Measurements from ENCODE around the gene PCGF2.

The PCGF2 gene

GRCh38 chr17:38716368-38717005 lies 31.6 kb downstream of the PCGF2 start:
- no peak for DNase-seq

GRCh38 chr17:38715216-38715943 lies 32.8 kb downstream of the PCGF2 start:
- DNase-seq = no peak

GRCh38 chr17:38713456-38714075 lies 34.6 kb downstream of the PCGF2 start:
- DNase-seq = no peak

GRCh38 chr17:38712593-38712992 lies 35.5 kb downstream of the PCGF2 start:
- DNase-seq = no peak

GRCh38 chr17:38711792-38712571 lies 36.2 kb downstream of the PCGF2 start:
- no peak for DNase-seq

GRCh38 chr17:38710985-38711384 lies 37.2 kb downstream of the PCGF2 start:
- no peak for DNase-seq

GRCh38 chr17:38710604-38710962 lies 37.6 kb downstream of the PCGF2 start:
- no peak for DNase-seq

GRCh38 chr17:38709864-38710603 lies 38.1 kb downstream of the PCGF2 start:
- DNase-seq = no peak

GRCh38 chr17:38709104-38709820 lies 38.9 kb downstream of the PCGF2 start:
- DNase-seq = no peak

- DNase-seq = no peak
Measured at GRCh38 chr17:38707678-38708351, 40.3 kb downstream of the PCGF2 start.

- no peak for DNase-seq
Measured at GRCh38 chr17:38706505-38707216, 41.5 kb downstream of the PCGF2 start.

GRCh38 chr17:38705803-38706504 lies 42.2 kb downstream of the PCGF2 start:
- no peak for DNase-seq

GRCh38 chr17:38705523-38705802 lies 42.7 kb downstream of the PCGF2 start:
- no peak for DNase-seq

GRCh38 chr17:38704606-38705522 lies 43.3 kb downstream of the PCGF2 start, which contains the start of gene MLLT6:
MLLT6 (plus strand) TSS chr17:38705273; CDS start chr17:38705633, 360 bp downstream.
- DNase-seq = peak; percentile 73

GRCh38 chr17:38703742-38704605 lies 44.2 kb downstream of the PCGF2 start:
- no peak for DNase-seq

GRCh38 chr17:38702916-38703741 lies 45.0 kb downstream of the PCGF2 start:
- DNase-seq = no peak
